Thyroid gland (tissue), 4 donors: ENCODE data around the gene DENND1C.

Experiments used
- CTCF ChIP-seq, 6 experiments: fragments of 200-600 bp in 3 of 6; fragments of 450-650 bp in 3 of 6; sonication (generic) in 3 of 6; IDR thresholded peaks; one replicate each; pipeline ENCODE4 v1.5.1; 2016 to 2019; ENCODE audit warnings: antibody characterized with exemption in 6 of 6, mild to moderate bottlenecking in 2 of 6, inconsistent platforms in 1 of 6, moderate library complexity in 1 of 6
- POLR2A ChIP-seq, 2 donors: fragments of 450-650 bp; IDR thresholded peaks; one replicate each; pipeline ENCODE4 v1.6.1; 2017; ENCODE audit warnings: antibody characterized with exemption in 2 of 2, mild to moderate bottlenecking in 2 of 2, moderate library complexity in 1 of 2

DNA sequence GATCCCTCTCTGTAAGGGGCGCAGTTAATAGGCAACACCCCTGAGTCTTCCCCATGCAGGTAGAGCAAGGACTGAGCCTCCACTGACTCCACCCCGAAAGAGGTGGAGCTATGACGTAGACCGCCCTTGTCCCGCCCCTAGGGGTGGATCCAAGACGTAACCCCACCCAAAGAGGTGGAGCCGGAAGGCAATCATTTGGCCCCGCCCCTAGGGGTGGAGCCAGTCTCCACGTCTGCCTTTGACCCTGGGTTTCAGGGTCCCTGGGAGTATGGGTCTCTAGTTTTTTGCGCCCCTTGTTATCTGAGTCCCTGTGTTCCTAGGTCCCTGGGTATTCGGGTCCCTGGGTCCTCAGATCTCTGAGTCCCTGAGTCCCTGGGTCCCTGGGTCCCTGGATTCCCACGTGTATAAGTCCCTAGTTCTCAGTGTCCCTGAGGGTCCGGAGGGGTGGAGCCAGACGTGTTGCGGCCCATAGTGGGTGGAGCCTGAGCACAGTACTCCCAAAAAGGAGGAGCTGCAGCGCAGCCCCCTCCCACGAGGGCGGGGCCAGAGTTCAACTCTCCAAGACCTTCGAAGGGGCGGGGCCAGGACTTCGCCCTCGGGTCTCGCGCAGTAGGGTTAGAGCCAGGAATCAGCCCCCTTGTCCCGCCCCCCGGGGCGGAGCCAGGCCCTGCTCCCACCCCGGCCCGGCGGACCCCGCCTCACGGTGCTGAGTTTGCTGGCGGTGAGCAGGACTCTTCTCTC is 5.3 kb downstream of the DENND1C start:
- no peak for TF ChIP-seq CTCF (IDR thresholded peaks at IDR 0.05)
- TF ChIP-seq POLR2A (IDR thresholded peaks at IDR 0.05): no peak
